ENCODE data around the gene LPCAT4. TPM values are rescaled to one million over a fixed set of nuclear protein-coding genes. Genes with fewer than 3 reads are reported as not detected.

The LPCAT4 gene
- total RNA-seq, 1 donor from 2014 or later, result 7.6 TPM

GRCh38 chr15:34336991-34337556 lies 29.9 kb downstream of the LPCAT4 start:
- DNase-seq, result no peak

- no peak for DNase-seq
These were observed 30.6 kb downstream of the LPCAT4 start for GRCh38 chr15:34336231-34336990.

- DNase-seq, result no peak
These were observed 31.6 kb downstream of the LPCAT4 start for GRCh38 chr15:34335176-34336032.

- DNase-seq, result no peak
These were observed 32.3 kb downstream of the LPCAT4 start for GRCh38 chr15:34334672-34335071.

- no peak for DNase-seq
These were observed 34.4 kb downstream of the LPCAT4 start for GRCh38 chr15:34332553-34333120.

- DNase-seq, result no peak
These were observed 35.2 kb downstream of the LPCAT4 start for GRCh38 chr15:34331809-34332208.

- DNase-seq, result no peak
These were observed 36.7 kb downstream of the LPCAT4 start for GRCh38 chr15:34330279-34330678.

GRCh38 chr15:34329006-34329405 lies 38.0 kb downstream of the LPCAT4 start:
- DNase-seq, result no peak

- DNase-seq, result no peak
These were observed 39.1 kb downstream of the LPCAT4 start for GRCh38 chr15:34327906-34328305.

- no peak for DNase-seq
These were observed 41.6 kb downstream of the LPCAT4 start for GRCh38 chr15:34325368-34325767.

GRCh38 chr15:34324933-34325332 lies 42.1 kb downstream of the LPCAT4 start:
- DNase-seq, result no peak

GRCh38 chr15:34323217-34323616 lies 43.8 kb downstream of the LPCAT4 start:
- DNase-seq, result no peak

- peak; percentile 3 for DNase-seq
These were observed 48.5 kb downstream of the LPCAT4 start for GRCh38 chr15:34318277-34319079.

GRCh38 chr15:34314491-34315490 lies 52.2 kb downstream of the LPCAT4 start:
- DNase-seq, result no peak

- DNase-seq, result no peak
These were observed 55.4 kb downstream of the LPCAT4 start for GRCh38 chr15:34311563-34311962.

Small RNA genes within 50 kb of the gene (small RNA-seq; reads per million reads assigned to genes)
- gene MIR1233-1 (ENCODE audit: low replicate concordance), result not detected
- not detected for gene RF00019 (ENCODE audit: low replicate concordance)

Other genes with a start within 250 kb of the LPCAT4 start
- gene KATNBL1, start 157.1 kb downstream of the LPCAT4 start, total RNA-seq, result 71.0 TPM
- gene EMC4, start 142.2 kb downstream of the LPCAT4 start, total RNA-seq, result 81.3 TPM
- gene SLC12A6, start 29.4 kb downstream of the LPCAT4 start, total RNA-seq, result 18.3 TPM
- 68.3 TPM for gene NOP10, start 24.1 kb downstream of the LPCAT4 start, total RNA-seq
- not detected for gene NUTM1, start 23.9 kb downstream of the LPCAT4 start, total RNA-seq
- 41.5 TPM for gene GOLGA8A, start 70.6 kb upstream of the LPCAT4 start, total RNA-seq
- 12.3 TPM for gene GOLGA8B, start 216.5 kb upstream of the LPCAT4 start, total RNA-seq